HG02943 (cell line): ENCODE measurements around the gene IREB2.
"Not testable (repeated sequence)": the region's sequence is repeated elsewhere in the genome, so short reads cannot be mapped to it uniquely, and the experiment has no call there.

ENCODE experiments used
- ATAC-seq: cut with Tn5 transposase; IDR thresholded peaks from one replicate; pipeline ENCODE4 v1.9.1; 2021; ENCODE audit warnings: mild to moderate bottlenecking, low read depth, moderate library complexity; ENCODE audit not compliant: unreplicated experiment

IREB2 gene

GRCh38 chr15:78461171-78461888, 23.3 kb downstream of the IREB2 start:
- ATAC-seq: no peak

- no peak for ATAC-seq
Measured at GRCh38 chr15:78469031-78469430, 31.0 kb downstream of the IREB2 start.

- no peak for ATAC-seq
Measured at GRCh38 chr15:78477295-78477694, 39.3 kb downstream of the IREB2 start.

- ATAC-seq: no peak
Measured at GRCh38 chr15:78479650-78480049, 41.6 kb downstream of the IREB2 start.

- ATAC-seq: no peak
Measured at GRCh38 chr15:78481917-78482316, 43.9 kb downstream of the IREB2 start.

GRCh38 chr15:78492872-78493271, 54.9 kb downstream of the IREB2 start:
- ATAC-seq: no peak

- no peak for ATAC-seq
Measured at GRCh38 chr15:78501857-78502256, 63.8 kb downstream of the IREB2 start.

- no peak for ATAC-seq
Measured at GRCh38 chr15:78502641-78503040, 64.6 kb downstream of the IREB2 start.

- ATAC-seq: peak; percentile 77
Measured at GRCh38 chr15:78506971-78507830, 69.2 kb downstream of the IREB2 start, which contains the start of gene HYKK. Gene HYKK, plus strand, starts transcription at chr15:78507577. Its CDS starts 5,512 bp downstream, at chr15:78513089.

- no peak for ATAC-seq
Measured at GRCh38 chr15:78507831-78508160, 69.8 kb downstream of the IREB2 start.

GRCh38 chr15:78508272-78508671, 70.3 kb downstream of the IREB2 start:
- no peak for ATAC-seq

- ATAC-seq: no peak
Measured at GRCh38 chr15:78509726-78510312, 71.8 kb downstream of the IREB2 start.

- ATAC-seq: not testable (repeated sequence)
Measured at GRCh38 chr15:78520035-78520434, 82.0 kb downstream of the IREB2 start.

GRCh38 chr15:78524230-78524629, 86.2 kb downstream of the IREB2 start:
- ATAC-seq: no peak

- ATAC-seq: no peak
Measured at GRCh38 chr15:78527325-78527724, 89.3 kb downstream of the IREB2 start.

- no peak for ATAC-seq
Measured at GRCh38 chr15:78533331-78533730, 95.3 kb downstream of the IREB2 start.

- ATAC-seq: no peak
Measured at GRCh38 chr15:78536134-78536533, 98.1 kb downstream of the IREB2 start.

GRCh38 chr15:78537266-78537905, 99.4 kb downstream of the IREB2 start:
- ATAC-seq: no peak

GRCh38 chr15:78538358-78538757, 100.3 kb downstream of the IREB2 start:
- no peak for ATAC-seq

GRCh38 chr15:78539464-78540140, 101.6 kb downstream of the IREB2 start:
- ATAC-seq: not testable (repeated sequence)
